ENCODE data around the gene SON.

DNA sequence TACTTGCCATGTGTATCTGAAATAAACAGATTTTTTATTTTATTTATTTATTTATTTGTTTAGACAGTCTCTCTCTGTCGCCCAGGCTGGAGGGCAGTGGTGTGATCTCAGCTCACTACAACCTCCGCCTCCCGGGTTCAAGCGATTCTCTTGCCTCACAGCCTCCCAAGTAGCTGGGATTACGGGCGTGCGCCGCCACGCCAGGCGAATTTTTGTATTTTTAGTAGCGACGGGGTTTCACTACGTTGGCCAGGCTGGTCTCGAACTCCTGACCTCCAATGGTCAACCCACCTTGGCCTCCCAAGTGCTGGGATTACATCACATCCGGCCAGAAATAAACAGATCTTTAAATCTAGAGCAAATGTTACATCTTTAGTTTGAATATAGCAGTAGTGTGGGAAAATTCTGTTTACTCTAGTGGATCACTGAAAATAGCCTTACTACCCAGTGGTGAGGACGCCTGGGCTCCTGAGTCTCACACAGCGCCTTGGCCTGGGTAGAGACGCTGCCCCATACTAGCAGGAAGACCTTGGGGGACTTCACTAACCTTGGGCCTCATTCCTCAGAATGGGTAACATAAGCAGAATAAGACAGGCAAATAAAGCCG is 1.6 kb upstream of the SON start:
- TF ChIP-seq, protein P1, sequence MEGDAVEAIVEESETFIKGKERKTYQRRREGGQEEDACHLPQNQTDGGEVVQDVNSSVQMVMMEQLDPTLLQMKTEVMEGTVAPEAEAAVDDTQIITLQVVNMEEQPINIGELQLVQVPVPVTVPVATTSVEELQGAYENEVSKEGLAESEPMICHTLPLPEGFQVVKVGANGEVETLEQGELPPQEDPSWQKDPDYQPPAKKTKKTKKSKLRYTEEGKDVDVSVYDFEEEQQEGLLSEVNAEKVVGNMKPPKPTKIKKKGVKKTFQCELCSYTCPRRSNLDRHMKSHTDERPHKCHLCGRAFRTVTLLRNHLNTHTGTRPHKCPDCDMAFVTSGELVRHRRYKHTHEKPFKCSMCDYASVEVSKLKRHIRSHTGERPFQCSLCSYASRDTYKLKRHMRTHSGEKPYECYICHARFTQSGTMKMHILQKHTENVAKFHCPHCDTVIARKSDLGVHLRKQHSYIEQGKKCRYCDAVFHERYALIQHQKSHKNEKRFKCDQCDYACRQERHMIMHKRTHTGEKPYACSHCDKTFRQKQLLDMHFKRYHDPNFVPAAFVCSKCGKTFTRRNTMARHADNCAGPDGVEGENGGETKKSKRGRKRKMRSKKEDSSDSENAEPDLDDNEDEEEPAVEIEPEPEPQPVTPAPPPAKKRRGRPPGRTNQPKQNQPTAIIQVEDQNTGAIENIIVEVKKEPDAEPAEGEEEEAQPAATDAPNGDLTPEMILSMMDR (IDR thresholded peaks at IDR 0.05 in 8 of 11, conservative IDR thresholded peaks at IDR 0.05 in 3 of 11) = no peak
- no peak for TF ChIP-seq POLR2AphosphoS5 (IDR thresholded peaks at IDR 0.05)
